HEK293 (cell line): Measurements from ENCODE around the gene CEMIP2.

Source experiments
- BCL11A ChIP-seq: fragments of 450-650 bp; formaldehyde crosslinking; IDR thresholded peaks from 2 replicates; pipeline ENCODE4 v1.5.1; 2016; ENCODE audit warnings: low read depth, missing biosample characterization, missing genetic modification characterization
- REPIN1 ChIP-seq: fragments of 450-650 bp; formaldehyde crosslinking; IDR thresholded peaks from 2 replicates; pipeline ENCODE4 v1.5.1; 2017; ENCODE audit warnings: missing biosample characterization, missing genetic modification characterization, low read depth
- ZBTB17 ChIP-seq: fragments of 450-650 bp; formaldehyde crosslinking; IDR thresholded peaks from 2 replicates; pipeline ENCODE4 v1.5.1; 2016; ENCODE audit warnings: missing biosample characterization, missing genetic modification characterization
- ZBTB6 ChIP-seq: fragments of 450-650 bp; formaldehyde crosslinking; IDR thresholded peaks from 2 replicates; pipeline ENCODE4 v1.5.1; 2017; ENCODE audit warnings: missing biosample characterization, missing genetic modification characterization
- ZNF140 ChIP-seq: fragments of 450-650 bp; formaldehyde crosslinking; IDR thresholded peaks from 2 replicates; pipeline ENCODE4 v1.5.1; 2016; ENCODE audit warnings: missing biosample characterization, missing genetic modification characterization
- ZNF148 ChIP-seq: fragments of 450-650 bp; formaldehyde crosslinking; IDR thresholded peaks from 2 replicates; pipeline ENCODE4 v1.5.0; 2017; ENCODE audit warnings: missing biosample characterization, missing genetic modification characterization, borderline replicate concordance
- ZNF19 ChIP-seq: fragments of 450-650 bp; formaldehyde crosslinking; IDR thresholded peaks from 2 replicates; pipeline ENCODE4; 2016; ENCODE audit warnings: missing biosample characterization, missing genetic modification characterization, low read depth
- ZNF37A ChIP-seq: fragments of 450-650 bp; IDR thresholded peaks from 2 replicates; pipeline ENCODE4 v1.5.1; 2018; ENCODE audit warnings: missing biosample characterization, missing genetic modification characterization
- ZNF76 ChIP-seq: fragments of 450-650 bp; formaldehyde crosslinking; IDR thresholded peaks from 2 replicates; pipeline ENCODE4; 2016; ENCODE audit warnings: low read depth, missing biosample characterization, missing genetic modification characterization, borderline replicate concordance
- TF ChIP-seq, protein P1 (sequence below): fragments of 450-650 bp; formaldehyde crosslinking; IDR thresholded peaks from 2 replicates; pipeline ENCODE4 v1.5.1; 2016; ENCODE audit warnings: missing biosample characterization, missing genetic modification characterization
- TF ChIP-seq, protein P2 (sequence below): fragments of 450-650 bp; formaldehyde crosslinking; optimal IDR thresholded peaks from 2 replicates; pipeline ENCODE3; 2016; ENCODE audit warnings: missing biosample characterization, mild to moderate bottlenecking, missing genetic modification characterization
- TF ChIP-seq, protein P3 (sequence below): fragments of 450-650 bp; formaldehyde crosslinking; conservative IDR thresholded peaks from 2 replicates; pipeline ENCODE4 v1.5.1; 2016; ENCODE audit warnings: low read depth, missing biosample characterization, missing genetic modification characterization
- TF ChIP-seq, protein P4 (sequence below): fragments of 450-650 bp; formaldehyde crosslinking; IDR thresholded peaks from 2 replicates; pipeline ENCODE4 v1.5.1; 2017; ENCODE audit warnings: missing biosample characterization, missing genetic modification characterization

Gene CEMIP2

GRCh38 chr9:71768388-71769174, at the start of gene CEMIP2 (continued):
- TF ChIP-seq ZNF148 (no peak), REPIN1 (no peak), ZNF140 (no peak), ZBTB17 (peak; percentile 81), ZNF76 (tag by site-specific recombination) (no peak; the same call in 1 of the 2 replicates), ZNF19 (no peak), ZBTB6 (no peak), ZNF37A (tag by site-specific recombination) (no peak), BCL11A (no peak)
- TF ChIP-seq, protein P1, sequence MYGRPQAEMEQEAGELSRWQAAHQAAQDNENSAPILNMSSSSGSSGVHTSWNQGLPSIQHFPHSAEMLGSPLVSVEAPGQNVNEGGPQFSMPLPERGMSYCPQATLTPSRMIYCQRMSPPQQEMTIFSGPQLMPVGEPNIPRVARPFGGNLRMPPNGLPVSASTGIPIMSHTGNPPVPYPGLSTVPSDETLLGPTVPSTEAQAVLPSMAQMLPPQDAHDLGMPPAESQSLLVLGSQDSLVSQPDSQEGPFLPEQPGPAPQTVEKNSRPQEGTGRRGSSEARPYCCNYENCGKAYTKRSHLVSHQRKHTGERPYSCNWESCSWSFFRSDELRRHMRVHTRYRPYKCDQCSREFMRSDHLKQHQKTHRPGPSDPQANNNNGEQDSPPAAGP: no peak
- TF ChIP-seq, protein P2, sequence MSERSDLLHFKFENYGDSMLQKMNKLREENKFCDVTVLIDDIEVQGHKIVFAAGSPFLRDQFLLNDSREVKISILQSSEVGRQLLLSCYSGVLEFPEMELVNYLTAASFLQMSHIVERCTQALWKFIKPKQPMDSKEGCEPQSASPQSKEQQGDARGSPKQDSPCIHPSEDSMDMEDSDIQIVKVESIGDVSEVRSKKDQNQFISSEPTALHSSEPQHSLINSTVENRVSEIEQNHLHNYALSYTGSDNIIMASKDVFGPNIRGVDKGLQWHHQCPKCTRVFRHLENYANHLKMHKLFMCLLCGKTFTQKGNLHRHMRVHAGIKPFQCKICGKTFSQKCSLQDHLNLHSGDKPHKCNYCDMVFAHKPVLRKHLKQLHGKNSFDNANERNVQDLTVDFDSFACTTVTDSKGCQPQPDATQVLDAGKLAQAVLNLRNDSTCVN (tag by site-specific recombination): peak; percentile 77
- TF ChIP-seq, protein P3, sequence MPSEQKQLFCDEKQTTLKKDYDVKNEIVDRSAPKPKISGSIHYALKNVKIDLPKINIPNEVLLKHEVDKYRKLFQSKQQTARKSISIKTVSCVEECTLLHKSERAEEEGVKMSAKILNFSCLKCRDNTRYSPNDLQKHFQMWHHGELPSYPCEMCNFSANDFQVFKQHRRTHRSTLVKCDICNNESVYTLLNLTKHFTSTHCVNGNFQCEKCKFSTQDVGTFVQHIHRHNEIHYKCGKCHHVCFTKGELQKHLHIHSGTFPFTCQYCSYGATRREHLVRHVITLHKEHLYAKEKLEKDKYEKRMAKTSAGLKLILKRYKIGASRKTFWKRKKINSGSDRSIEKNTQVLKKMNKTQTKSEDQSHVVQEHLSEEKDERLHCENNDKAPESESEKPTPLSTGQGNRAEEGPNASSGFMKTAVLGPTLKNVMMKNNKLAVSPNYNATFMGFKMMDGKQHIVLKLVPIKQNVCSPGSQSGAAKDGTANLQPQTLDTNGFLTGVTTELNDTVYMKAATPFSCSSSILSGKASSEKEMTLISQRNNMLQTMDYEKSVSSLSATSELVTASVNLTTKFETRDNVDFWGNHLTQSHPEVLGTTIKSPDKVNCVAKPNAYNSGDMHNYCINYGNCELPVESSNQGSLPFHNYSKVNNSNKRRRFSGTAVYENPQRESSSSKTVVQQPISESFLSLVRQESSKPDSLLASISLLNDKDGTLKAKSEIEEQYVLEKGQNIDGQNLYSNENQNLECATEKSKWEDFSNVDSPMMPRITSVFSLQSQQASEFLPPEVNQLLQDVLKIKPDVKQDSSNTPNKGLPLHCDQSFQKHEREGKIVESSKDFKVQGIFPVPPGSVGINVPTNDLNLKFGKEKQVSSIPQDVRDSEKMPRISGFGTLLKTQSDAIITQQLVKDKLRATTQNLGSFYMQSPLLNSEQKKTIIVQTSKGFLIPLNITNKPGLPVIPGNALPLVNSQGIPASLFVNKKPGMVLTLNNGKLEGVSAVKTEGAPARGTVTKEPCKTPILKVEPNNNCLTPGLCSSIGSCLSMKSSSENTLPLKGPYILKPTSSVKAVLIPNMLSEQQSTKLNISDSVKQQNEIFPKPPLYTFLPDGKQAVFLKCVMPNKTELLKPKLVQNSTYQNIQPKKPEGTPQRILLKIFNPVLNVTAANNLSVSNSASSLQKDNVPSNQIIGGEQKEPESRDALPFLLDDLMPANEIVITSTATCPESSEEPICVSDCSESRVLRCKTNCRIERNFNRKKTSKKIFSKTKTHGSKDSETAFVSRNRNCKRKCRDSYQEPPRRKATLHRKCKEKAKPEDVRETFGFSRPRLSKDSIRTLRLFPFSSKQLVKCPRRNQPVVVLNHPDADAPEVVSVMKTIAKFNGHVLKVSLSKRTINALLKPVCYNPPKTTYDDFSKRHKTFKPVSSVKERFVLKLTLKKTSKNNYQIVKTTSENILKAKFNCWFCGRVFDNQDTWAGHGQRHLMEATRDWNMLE (tag by site-specific recombination): no peak
- TF ChIP-seq, protein P4, sequence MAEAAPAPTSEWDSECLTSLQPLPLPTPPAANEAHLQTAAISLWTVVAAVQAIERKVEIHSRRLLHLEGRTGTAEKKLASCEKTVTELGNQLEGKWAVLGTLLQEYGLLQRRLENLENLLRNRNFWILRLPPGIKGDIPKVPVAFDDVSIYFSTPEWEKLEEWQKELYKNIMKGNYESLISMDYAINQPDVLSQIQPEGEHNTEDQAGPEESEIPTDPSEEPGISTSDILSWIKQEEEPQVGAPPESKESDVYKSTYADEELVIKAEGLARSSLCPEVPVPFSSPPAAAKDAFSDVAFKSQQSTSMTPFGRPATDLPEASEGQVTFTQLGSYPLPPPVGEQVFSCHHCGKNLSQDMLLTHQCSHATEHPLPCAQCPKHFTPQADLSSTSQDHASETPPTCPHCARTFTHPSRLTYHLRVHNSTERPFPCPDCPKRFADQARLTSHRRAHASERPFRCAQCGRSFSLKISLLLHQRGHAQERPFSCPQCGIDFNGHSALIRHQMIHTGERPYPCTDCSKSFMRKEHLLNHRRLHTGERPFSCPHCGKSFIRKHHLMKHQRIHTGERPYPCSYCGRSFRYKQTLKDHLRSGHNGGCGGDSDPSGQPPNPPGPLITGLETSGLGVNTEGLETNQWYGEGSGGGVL (tag by site-specific recombination): no peak
